DND-41 (cell line): ENCODE measurements around the gene JKAMP.

Experiments
- ATAC-seq: fragments of 200-7000 bp; cut with Tn5 transposase; 3 replicates; pipeline ENCODE4 v1.9.1; 2021; ENCODE audit warnings: low read depth; ENCODE audit not compliant: insufficient read depth
- DNase-seq: peaks from one replicate; pipeline ENCODE4 v3.0.0-alpha.2; 2020
- H2AFZ ChIP-seq: 2 replicates; pipeline ENCODE4 v1.6.0; 2012; ENCODE audit warnings: low read depth, low read length
- H3K27ac ChIP-seq: 2 replicates; pipeline ENCODE4 v1.5.1; 2012; ENCODE audit warnings: low read length, inconsistent platforms
- H3K27me3 ChIP-seq: fragments of 200-600 bp; sonication (generic); 2 replicates; pipeline ENCODE4 v1.6.0; 2012; ENCODE audit warnings: low read length, mild to moderate bottlenecking, inconsistent platforms; ENCODE audit not compliant: insufficient read depth, poor library complexity
- H3K36me3 ChIP-seq: 2 replicates; pipeline ENCODE4 v1.5.1; 2012; ENCODE audit warnings: low read length, inconsistent platforms; ENCODE audit not compliant: insufficient read depth
- H3K4me1 ChIP-seq: 2 replicates; pipeline ENCODE4 v1.5.1; 2012; ENCODE audit warnings: mild to moderate bottlenecking, low read length; ENCODE audit not compliant: insufficient read depth
- H3K4me2 ChIP-seq: 2 replicates; pipeline ENCODE4 v1.6.0; 2012; ENCODE audit warnings: mild to moderate bottlenecking, moderate library complexity, low read length, inconsistent platforms; ENCODE audit not compliant: insufficient read depth
- H3K4me3 ChIP-seq, 2 experiments: fragments of 200-600 bp in 1 of 2; shearing (Covaris generic) in 1 of 2; 2 replicates each; pipeline ENCODE4 v1.5.1; 2012 to 2016; ENCODE audit warnings: inconsistent platforms in 2 of 2, low read length in 2 of 2, mild to moderate bottlenecking in 2 of 2, low read depth in 1 of 2, moderate library complexity in 1 of 2
- H3K79me2 ChIP-seq: 2 replicates; pipeline ENCODE4 v1.6.0; 2012; ENCODE audit warnings: low read length, inconsistent platforms; ENCODE audit not compliant: insufficient read depth
- H3K9ac ChIP-seq: 2 replicates; pipeline ENCODE4 v1.6.0; 2012; ENCODE audit warnings: low read depth, mild to moderate bottlenecking, inconsistent platforms, low read length, moderate library complexity
- H3K9me3 ChIP-seq: 2 replicates; pipeline ENCODE4 v1.5.1; 2012; ENCODE audit warnings: low read length, moderate library complexity, mild to moderate bottlenecking, inconsistent platforms; ENCODE audit not compliant: insufficient read depth, severe bottlenecking
- H4K20me1 ChIP-seq: 2 replicates; pipeline ENCODE4 v1.6.0; 2012; ENCODE audit warnings: low read length; ENCODE audit not compliant: insufficient read depth
- EZH2 ChIP-seq: IDR thresholded peaks from 3 replicates; pipeline ENCODE4 v1.6.1; 2012; ENCODE audit warnings: borderline replicate concordance, low read depth, mild to moderate bottlenecking, moderate library complexity, low read length, inconsistent platforms; ENCODE audit not compliant: severe bottlenecking
- TF ChIP-seq, protein P1 (sequence below): IDR thresholded peaks from 2 replicates; pipeline ENCODE4 v1.5.1; 2012; ENCODE audit warnings: borderline replicate concordance, low read length, moderate library complexity, mild to moderate bottlenecking; ENCODE audit not compliant: poor library complexity, severe bottlenecking; ENCODE audit errors: extremely low read depth

Gene JKAMP

DNA sequence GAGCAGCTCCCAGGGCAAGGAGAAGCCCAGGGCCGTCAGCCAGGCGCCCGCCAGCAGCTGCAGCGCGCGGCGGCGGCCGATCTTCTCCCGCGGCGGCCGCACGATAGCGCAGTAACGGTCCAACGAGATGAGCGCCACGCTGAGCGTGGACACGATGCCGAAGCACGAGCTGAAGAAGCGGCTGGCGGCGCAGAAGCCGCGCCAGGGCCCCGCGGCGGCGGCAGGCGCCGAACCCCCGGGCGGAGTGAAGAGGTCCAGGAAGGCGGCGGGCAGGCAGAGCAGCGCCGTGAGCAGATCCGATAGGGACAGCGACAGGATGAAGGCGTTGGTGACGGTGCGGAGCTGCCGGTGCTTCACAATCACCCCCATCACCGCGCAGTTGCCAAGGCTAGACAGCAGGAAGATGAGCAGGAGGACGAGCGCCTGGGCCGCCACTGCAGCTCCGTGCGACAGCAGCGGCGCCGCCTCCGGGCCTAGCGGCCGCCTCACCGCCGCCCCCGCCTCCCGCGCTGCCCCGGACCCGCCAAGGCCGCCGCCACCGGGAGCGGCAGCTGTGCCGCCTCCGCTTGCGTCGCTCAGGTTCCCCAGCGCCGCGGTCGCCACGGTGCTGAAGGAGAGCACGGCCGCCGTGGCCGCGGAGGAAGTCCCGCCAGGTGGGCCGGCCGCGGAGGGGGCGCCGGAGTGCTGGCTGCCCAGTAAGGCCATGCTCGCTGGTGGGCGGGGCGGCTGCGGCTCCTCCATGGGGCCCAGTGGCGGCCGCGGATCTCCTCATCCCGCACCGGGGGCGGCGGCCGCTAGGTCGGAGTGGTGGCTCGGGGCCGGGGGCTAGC is 19.6 kb upstream of the JKAMP start:
- H3K4me3 ChIP-seq, result no peak overlapping the region
- H3K27ac ChIP-seq, result no peak overlapping the region
- H3K4me1 ChIP-seq, result no peaks in the 10 kb centered on the region
- no peak overlapping the region for H3K4me2 ChIP-seq
- ATAC-seq, result no peak
- peaks cover 19% of the 10 kb centered on the region for H3K36me3 ChIP-seq
- H3K27me3 ChIP-seq, result no peaks in the 10 kb centered on the region
- no peaks in the 10 kb centered on the region for H3K79me2 ChIP-seq
- no peak for DNase-seq
- H3K9me3 ChIP-seq, result no peaks in the 10 kb centered on the region
- H4K20me1 ChIP-seq, result no peaks in the 10 kb centered on the region
- no peak overlapping the region for H2AFZ ChIP-seq
- no peak overlapping the region for H3K9ac ChIP-seq
- TF ChIP-seq EZH2, result no peak

DNA sequence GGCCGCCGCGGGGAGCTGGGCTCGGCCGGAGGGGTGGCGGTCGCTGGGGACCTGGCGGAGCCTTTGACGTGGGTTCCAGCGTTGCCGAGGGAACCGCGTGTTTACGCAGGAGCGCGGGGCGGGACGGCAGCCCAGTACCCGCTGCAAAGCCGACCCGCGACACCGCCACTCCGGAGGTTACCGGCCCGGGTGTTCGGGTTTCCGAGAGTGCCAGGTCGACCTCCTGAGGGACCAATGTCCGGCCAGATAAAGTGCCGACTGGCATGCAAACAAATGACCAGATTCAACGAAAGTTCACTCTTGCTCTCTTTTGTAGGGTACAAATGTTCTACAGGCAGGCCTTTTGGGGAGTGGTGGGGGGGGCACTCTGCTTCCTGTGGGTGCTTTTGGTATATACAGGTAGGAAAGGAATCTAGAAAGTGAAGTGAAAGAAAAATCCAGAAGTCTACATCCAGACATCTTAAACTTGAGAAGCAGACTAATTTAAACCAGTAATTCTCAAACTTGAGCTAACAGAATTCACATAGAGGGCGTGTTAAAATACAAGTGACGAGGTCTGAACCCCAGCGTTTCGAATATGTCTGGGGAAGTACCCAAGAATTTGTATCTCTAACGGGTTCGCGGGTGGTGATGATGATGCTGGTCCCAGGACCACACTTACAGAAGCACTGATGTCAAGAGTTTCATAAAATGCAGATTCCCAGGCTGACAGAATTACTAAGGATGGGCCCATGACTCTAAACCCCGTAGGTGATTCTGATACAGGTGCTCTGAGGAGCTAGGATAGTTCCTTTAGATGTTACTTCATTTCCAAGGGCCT is 18.8 kb upstream of the JKAMP start, which contains the start of gene GPR135:
TSS of gene GPR135 (minus strand) at position 65 of the 820 bp plus-strand sequence. CDS start 154 bp downstream, outside the sequence.
- Histone ChIP-seq H2AFZ (no peak within 1 kb of the TSS), H3K36me3 (peaks cover 19% of the 10 kb centered on the region), H3K9me3 (no peaks in the 10 kb centered on the region), H3K4me1 (no peaks in the 10 kb centered on the region), H3K27me3 (no peaks in the 10 kb centered on the region), H4K20me1 (no peaks in the 10 kb centered on the region), H3K27ac (no peak within 1 kb of the TSS), H3K79me2 (no peaks in the 10 kb centered on the region), H3K4me3 (no peak within 1 kb of the TSS), H3K4me2 (no peak within 1 kb of the TSS), H3K9ac (no peak within 1 kb of the TSS)
- DNase-seq (no peak), ATAC-seq (no peak)
- no peak for TF ChIP-seq EZH2

- ATAC-seq (no peak), DNase-seq (no peak)
- H3K4me1 ChIP-seq, result no peaks in the 10 kb centered on the region
- no peak overlapping the region for H3K4me2 ChIP-seq
- H3K79me2 ChIP-seq, result no peaks in the 10 kb centered on the region
- H3K9me3 ChIP-seq, result no peaks in the 10 kb centered on the region
- H2AFZ ChIP-seq, result no peak overlapping the region
- TF ChIP-seq EZH2, result no peak
- TF ChIP-seq, protein P1, sequence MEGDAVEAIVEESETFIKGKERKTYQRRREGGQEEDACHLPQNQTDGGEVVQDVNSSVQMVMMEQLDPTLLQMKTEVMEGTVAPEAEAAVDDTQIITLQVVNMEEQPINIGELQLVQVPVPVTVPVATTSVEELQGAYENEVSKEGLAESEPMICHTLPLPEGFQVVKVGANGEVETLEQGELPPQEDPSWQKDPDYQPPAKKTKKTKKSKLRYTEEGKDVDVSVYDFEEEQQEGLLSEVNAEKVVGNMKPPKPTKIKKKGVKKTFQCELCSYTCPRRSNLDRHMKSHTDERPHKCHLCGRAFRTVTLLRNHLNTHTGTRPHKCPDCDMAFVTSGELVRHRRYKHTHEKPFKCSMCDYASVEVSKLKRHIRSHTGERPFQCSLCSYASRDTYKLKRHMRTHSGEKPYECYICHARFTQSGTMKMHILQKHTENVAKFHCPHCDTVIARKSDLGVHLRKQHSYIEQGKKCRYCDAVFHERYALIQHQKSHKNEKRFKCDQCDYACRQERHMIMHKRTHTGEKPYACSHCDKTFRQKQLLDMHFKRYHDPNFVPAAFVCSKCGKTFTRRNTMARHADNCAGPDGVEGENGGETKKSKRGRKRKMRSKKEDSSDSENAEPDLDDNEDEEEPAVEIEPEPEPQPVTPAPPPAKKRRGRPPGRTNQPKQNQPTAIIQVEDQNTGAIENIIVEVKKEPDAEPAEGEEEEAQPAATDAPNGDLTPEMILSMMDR, result no peak
- H3K27ac ChIP-seq, result no peak overlapping the region
- H4K20me1 ChIP-seq, result no peaks in the 10 kb centered on the region
- H3K27me3 ChIP-seq, result no peaks in the 10 kb centered on the region
- H3K36me3 ChIP-seq, result peaks cover 23% of the 10 kb centered on the region; the same call in 1 of the 2 replicates
- no peak overlapping the region for H3K9ac ChIP-seq
- H3K4me3 ChIP-seq, result no peak overlapping the region
These were observed 10.1 kb upstream of the JKAMP start for GRCh38 chr14:59474172-59474571.

DNA sequence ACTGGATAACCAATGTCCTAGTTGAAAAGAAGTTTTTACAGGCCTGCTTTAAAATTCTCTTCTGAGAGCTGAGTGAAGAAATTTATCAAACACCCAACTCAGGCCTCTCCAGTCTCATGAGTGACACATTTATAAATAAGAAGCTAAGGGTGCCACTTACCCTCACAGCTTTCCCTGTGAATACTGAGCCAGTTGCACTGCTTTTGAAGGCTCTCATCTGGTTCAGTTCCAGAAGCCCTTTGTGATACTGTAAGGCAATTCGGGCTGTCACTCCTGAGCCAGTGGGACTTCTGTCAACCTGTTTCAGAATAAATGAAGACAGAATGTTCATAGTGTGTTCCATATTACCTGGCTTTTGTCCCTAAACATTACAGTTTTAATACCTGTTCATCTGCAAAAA is 8.6 kb upstream of the JKAMP start:
- Histone ChIP-seq H4K20me1 (no peaks in the 10 kb centered on the region), H3K4me1 (peaks cover 1% of the 10 kb centered on the region; the same call in 1 of the 2 replicates), H3K4me2 (no peak overlapping the region), H3K4me3 (no peak overlapping the region), H3K36me3 (peaks cover 23% of the 10 kb centered on the region; the same call in 1 of the 2 replicates), H3K27me3 (no peaks in the 10 kb centered on the region), H3K9me3 (no peaks in the 10 kb centered on the region), H2AFZ (no peak overlapping the region), H3K9ac (no peak overlapping the region), H3K79me2 (no peaks in the 10 kb centered on the region), H3K27ac (no peak overlapping the region)
- DNase-seq (no peak), ATAC-seq (no peak)
- TF ChIP-seq EZH2, result no peak
- TF ChIP-seq, protein P1, result no peak
